RCC 7860 (cell line): ENCODE measurements around the gene GSTM5.
"Not testable (repeated sequence)": the region's sequence is repeated elsewhere in the genome, so short reads cannot be mapped to it uniquely, and the experiment has no call there.

ENCODE experiments used
- DNase-seq: peaks from one replicate; pipeline ENCODE4 v3.0.0-alpha.2; 2015; ENCODE audit warnings: low spot score
- FAIRE-seq: peaks from 2 replicates; lab custom pipeline; 2012; peaks lifted over from hg19 to GRCh38; lab: Jason Lieb, UNC

The GSTM5 gene

GRCh38 chr1:109695138-109695537 lies 16.9 kb upstream of the GSTM5 start:
- DNase-seq, FAIRE-seq: not testable (repeated sequence)

GRCh38 chr1:109697066-109697465 lies 15.0 kb upstream of the GSTM5 start:
- DNase-seq, result no peak
- no peak for FAIRE-seq

GRCh38 chr1:109697861-109698260 lies 14.2 kb upstream of the GSTM5 start:
- DNase-seq, FAIRE-seq: not testable (repeated sequence)

GRCh38 chr1:109702940-109703339 lies 9.1 kb upstream of the GSTM5 start:
- DNase-seq, FAIRE-seq: not testable (repeated sequence)

GRCh38 chr1:109704173-109704572 lies 7.9 kb upstream of the GSTM5 start:
- FAIRE-seq, result no peak

GRCh38 chr1:109705411-109705810 lies 6.6 kb upstream of the GSTM5 start:
- no peak for FAIRE-seq
- DNase-seq, result no peak

More at GRCh38 chr1:109704173-109704572, 7.9 kb upstream of the GSTM5 start:
- DNase-seq, result no peak

GRCh38 chr1:109708949-109709348 lies 3.1 kb upstream of the GSTM5 start:
- FAIRE-seq, DNase-seq: not testable (repeated sequence)

GRCh38 chr1:109709822-109710221 lies 2.2 kb upstream of the GSTM5 start:
- not testable (repeated sequence) for DNase-seq, FAIRE-seq

GRCh38 chr1:109712321-109712864 lies 342 bp downstream of the GSTM5 start:
- FAIRE-seq (no peak), DNase-seq (no peak)

- DNase-seq (no peak), FAIRE-seq (no peak)
Observed at GRCh38 chr1:109713636-109714035, 1.6 kb downstream of the GSTM5 start.

- FAIRE-seq, result no peak
- DNase-seq, result no peak
Observed at GRCh38 chr1:109714661-109715372, 2.8 kb downstream of the GSTM5 start.

GRCh38 chr1:109716121-109716520 lies 4.1 kb downstream of the GSTM5 start:
- no peak for DNase-seq
- FAIRE-seq, result no peak

- FAIRE-seq, result no peak
- DNase-seq, result no peak
Observed at GRCh38 chr1:109716570-109717090, 4.6 kb downstream of the GSTM5 start.

- FAIRE-seq (no peak), DNase-seq (no peak)
Observed at GRCh38 chr1:109717729-109718128, 5.7 kb downstream of the GSTM5 start.

GRCh38 chr1:109718495-109718894 lies 6.4 kb downstream of the GSTM5 start:
- DNase-seq (peak; percentile 29), FAIRE-seq (no peak)

- DNase-seq, result no peak
- no peak for FAIRE-seq
Observed at GRCh38 chr1:109719337-109719837, 7.3 kb downstream of the GSTM5 start.

GRCh38 chr1:109721042-109721441 lies 9.0 kb downstream of the GSTM5 start:
- DNase-seq (no peak), FAIRE-seq (no peak)

- FAIRE-seq, result no peak
- DNase-seq, result no peak
Observed at GRCh38 chr1:109721971-109722370, 9.9 kb downstream of the GSTM5 start.

- no peak for DNase-seq
- FAIRE-seq, result no peak
Observed at GRCh38 chr1:109722908-109723691, 11.0 kb downstream of the GSTM5 start.

GRCh38 chr1:109724933-109725332 lies 12.9 kb downstream of the GSTM5 start:
- no peak for FAIRE-seq
- DNase-seq, result no peak

GRCh38 chr1:109725510-109725909 lies 13.5 kb downstream of the GSTM5 start:
- no peak for DNase-seq
- no peak for FAIRE-seq
